ENCODE results near the gene SHQ1. TPM values are rescaled to one million over a fixed set of nuclear protein-coding genes. Genes with fewer than 3 reads are reported as not detected.

Gene SHQ1
- total RNA-seq, 3 donors from 2014 or later: 9.6 to 19.3 (median 17.4) TPM

GRCh38 chr3:72702997-72703396 lies 145.2 kb downstream of the SHQ1 start:
- Histone ChIP-seq H3K27ac (no peak overlapping the region), H3K36me3 (no peaks in the 10 kb centered on the region), H3K4me3 (no peak overlapping the region), H3K27me3 (no peaks in the 10 kb centered on the region), H3K9me3 (no peaks in the 10 kb centered on the region), H3K4me1 (no peaks in the 10 kb centered on the region)
- DNase-seq (ENCODE audit: low spot score in 2 of 2): no peak
- TF ChIP-seq POLR2AphosphoS5 (IDR thresholded peaks at IDR 0.05) (no peak), POLR2A (IDR thresholded peaks at IDR 0.05) (no peak)
- TF ChIP-seq, protein P1, sequence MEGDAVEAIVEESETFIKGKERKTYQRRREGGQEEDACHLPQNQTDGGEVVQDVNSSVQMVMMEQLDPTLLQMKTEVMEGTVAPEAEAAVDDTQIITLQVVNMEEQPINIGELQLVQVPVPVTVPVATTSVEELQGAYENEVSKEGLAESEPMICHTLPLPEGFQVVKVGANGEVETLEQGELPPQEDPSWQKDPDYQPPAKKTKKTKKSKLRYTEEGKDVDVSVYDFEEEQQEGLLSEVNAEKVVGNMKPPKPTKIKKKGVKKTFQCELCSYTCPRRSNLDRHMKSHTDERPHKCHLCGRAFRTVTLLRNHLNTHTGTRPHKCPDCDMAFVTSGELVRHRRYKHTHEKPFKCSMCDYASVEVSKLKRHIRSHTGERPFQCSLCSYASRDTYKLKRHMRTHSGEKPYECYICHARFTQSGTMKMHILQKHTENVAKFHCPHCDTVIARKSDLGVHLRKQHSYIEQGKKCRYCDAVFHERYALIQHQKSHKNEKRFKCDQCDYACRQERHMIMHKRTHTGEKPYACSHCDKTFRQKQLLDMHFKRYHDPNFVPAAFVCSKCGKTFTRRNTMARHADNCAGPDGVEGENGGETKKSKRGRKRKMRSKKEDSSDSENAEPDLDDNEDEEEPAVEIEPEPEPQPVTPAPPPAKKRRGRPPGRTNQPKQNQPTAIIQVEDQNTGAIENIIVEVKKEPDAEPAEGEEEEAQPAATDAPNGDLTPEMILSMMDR (IDR thresholded peaks at IDR 0.05): no peak
- intact Hi-C loops (cut with DNase I; ENCODE audit: low total_unique reads): no loop called here

GRCh38 chr3:72702390-72702789 lies 145.9 kb downstream of the SHQ1 start:
- H3K4me1 ChIP-seq: no peaks in the 10 kb centered on the region
- intact Hi-C loops (cut with DNase I; ENCODE audit: low total_unique reads): no loop called here
- H3K4me3 ChIP-seq: no peak overlapping the region
- H3K36me3 ChIP-seq: no peaks in the 10 kb centered on the region
- TF ChIP-seq POLR2AphosphoS5 (IDR thresholded peaks at IDR 0.05): no peak
- TF ChIP-seq, protein P1 (IDR thresholded peaks at IDR 0.05): no peak
- no peak for TF ChIP-seq POLR2A (IDR thresholded peaks at IDR 0.05)
- H3K9me3 ChIP-seq: no peaks in the 10 kb centered on the region
- no peak overlapping the region for H3K27ac ChIP-seq
- H3K27me3 ChIP-seq: no peaks in the 10 kb centered on the region
- no peak for DNase-seq (ENCODE audit: low spot score in 2 of 2)

- Histone ChIP-seq H3K27ac (no peak overlapping the region), H3K27me3 (no peaks in the 10 kb centered on the region), H3K9me3 (no peaks in the 10 kb centered on the region), H3K4me1 (no peaks in the 10 kb centered on the region), H3K36me3 (no peaks in the 10 kb centered on the region), H3K4me3 (no peak overlapping the region)
- no peak for DNase-seq (ENCODE audit: low spot score in 2 of 2)
- intact Hi-C loops (cut with DNase I; ENCODE audit: low total_unique reads): no loop called here
- no peak for TF ChIP-seq POLR2AphosphoS5 (IDR thresholded peaks at IDR 0.05)
- TF ChIP-seq, protein P1 (IDR thresholded peaks at IDR 0.05): no peak
Measured at GRCh38 chr3:72700106-72700505, 148.1 kb downstream of the SHQ1 start.

GRCh38 chr3:72699631-72700030 lies 148.6 kb downstream of the SHQ1 start:
- no peaks in the 10 kb centered on the region for H3K4me1 ChIP-seq
- no peak overlapping the region for H3K27ac ChIP-seq
- H3K36me3 ChIP-seq: no peaks in the 10 kb centered on the region
- intact Hi-C loops (cut with DNase I; ENCODE audit: low total_unique reads): loop anchor here (5.0 kb wide), 1 partner anchor 607 kb away; no protein-coding TSS in a partner anchor
- no peak for DNase-seq (ENCODE audit: low spot score in 2 of 2)
- no peaks in the 10 kb centered on the region for H3K9me3 ChIP-seq
- TF ChIP-seq, protein P1 (IDR thresholded peaks at IDR 0.05): no peak
- TF ChIP-seq POLR2A (IDR thresholded peaks at IDR 0.05): no peak
- no peak for TF ChIP-seq POLR2AphosphoS5 (IDR thresholded peaks at IDR 0.05)
- no peaks in the 10 kb centered on the region for H3K27me3 ChIP-seq
- H3K4me3 ChIP-seq: no peak overlapping the region

Other genes with a start within 250 kb of the SHQ1 start
- 10 to 100 TPM in 1 of 3 donors, 1 to 10 TPM in 2; 5.6 to 15.4 (median 7.4) TPM for gene GXYLT2, start 39.6 kb upstream of the SHQ1 start, total RNA-seq
- 10 to 100 TPM; 34.6 to 71.4 (median 49.2) TPM for gene PPP4R2, start 148.4 kb upstream of the SHQ1 start, total RNA-seq
- gene EBLN2, start 213.2 kb upstream of the SHQ1 start, total RNA-seq: 10 to 100 TPM in 2 of 3 donors, 1 to 10 TPM in 1; 4.2 to 12.0 (median 10.8) TPM